ENCODE results near the gene AGPAT1. TPM values are rescaled to one million over a fixed set of nuclear protein-coding genes. Genes with fewer than 3 reads are reported as not detected.
A peak's percentile ranks its signal among the peaks of the same experiment; 100 is the strongest.

Gene AGPAT1
- total RNA-seq, 1 experiment from 2014 or later: 55.6 TPM

GRCh38 chr6:32184084-32184640 lies 8.3 kb upstream of the AGPAT1 start, which contains the start of gene AGER:
AGER (minus strand) TSS chr6:32184253; CDS start chr6:32184222, 31 bp downstream.
- POLR2A ChIA-PET: no interaction called here
- Histone ChIP-seq H3K4me2 (ENCODE audit: low read length) (peak within 1 kb of the TSS; percentile 35; the same call in 1 of the 2 replicates), H3K4me3 (replicated peaks in 1 of 2; ENCODE audit: low read depth in 1 of 2, low read length in 2 of 2) (no peak within 1 kb of the TSS), H3K36me3 (ENCODE audit: control insufficient read depth in 1 of 2, insufficient read depth in 2 of 2, low read length in 2 of 2) (peaks cover 10 to 13% of the 10 kb centered on the region in 2 experiments; a peak in 3 of 4 replicates), H3K9ac (ENCODE audit: low read length) (peak within 1 kb of the TSS; percentile 33), H4K20me1 (ENCODE audit: insufficient read depth) (no peaks in the 10 kb centered on the region), H2AFZ (ENCODE audit: low read depth, low read length, poor library complexity, severe bottlenecking) (no peak within 1 kb of the TSS), H3K9me2 (ENCODE audit: insufficient read depth) (no peaks in the 10 kb centered on the region), H3K79me2 (ENCODE audit: insufficient read depth, low read length) (peaks cover 9% of the 10 kb centered on the region), H3K27ac (ENCODE audit: low read depth, low read length) (peak within 1 kb of the TSS; percentile 43), H3K9me3 (ENCODE audit: control insufficient read depth in 1 of 2, insufficient read depth in 1 of 2, low read depth in 1 of 2, low read length in 2 of 2) (no peaks in the 10 kb centered on the region), H3K27me3 (ENCODE audit: insufficient read depth, low read length) (no peaks in the 10 kb centered on the region), H3K4me1 (ENCODE audit: control insufficient read depth in 1 of 2, insufficient read depth in 2 of 2, low read length in 2 of 2) (peaks cover 9 to 34% of the 10 kb centered on the region in 2 experiments)
- no TSS peak for BruUV-seq (replicated peaks)
- RAD21 ChIA-PET (ENCODE audit: low non-redundant PET in 1 of 2, low total read pairs in 2 of 2, uncharacterized antibody in 2 of 2, unreplicated experiment in 2 of 2): no interaction called here
- CTCF ChIA-PET: no interaction called here
- DNase-seq (ENCODE audit: low read depth, low spot score) (no peak), ATAC-seq (no peak)
- intact Hi-C loops (cut with micrococcal nuclease): no loop called here
- peak; percentile 47 for TF ChIP-seq POLR2AphosphoS5 (IDR thresholded peaks at IDR 0.05; ENCODE audit: low read depth, low read length)
- no peak for TF ChIP-seq ELF1 (IDR thresholded peaks at IDR 0.05; ENCODE audit: borderline replicate concordance, low read depth)
- TF ChIP-seq RAD21 (IDR thresholded peaks at IDR 0.05; ENCODE audit: low read depth): no peak
- TF ChIP-seq MAX (IDR thresholded peaks at IDR 0.05): no peak
- no peak for TF ChIP-seq SP1 (IDR thresholded peaks at IDR 0.05; ENCODE audit: low read depth)
- TF ChIP-seq FOSL1 (IDR thresholded peaks at IDR 0.05; ENCODE audit: low read depth): no peak
- TF ChIP-seq EZH2phosphoT487 (IDR thresholded peaks at IDR 0.05; ENCODE audit: borderline replicate concordance): no peak
- no peak for TF ChIP-seq CTCF (IDR thresholded peaks at IDR 0.05 in 2 of 3, conservative IDR thresholded peaks at IDR 0.05 in 1 of 3; ENCODE audit: borderline replicate concordance in 1 of 3, insufficient read depth in 1 of 3, low read depth in 2 of 3, low read length in 2 of 3)
- TF ChIP-seq JUND (IDR thresholded peaks at IDR 0.05): no peak

Data from HCT116 (cell line).